AG09319 (cell line): Measurements from ENCODE around the gene OLFML1.

Experiments
- DNase-seq: peaks from one replicate; pipeline ENCODE4 v3.0.0-alpha.2; 2010; ENCODE audit warnings: low read depth; ENCODE audit errors: extremely low read depth
- CTCF ChIP-seq: IDR thresholded peaks from 2 replicates; pipeline ENCODE4 v1.5.1; 2011; ENCODE audit warnings: low read depth, mild to moderate bottlenecking, inconsistent platforms, low read length, moderate library complexity

The OLFML1 gene

GRCh38 chr11:7548659-7549274, 63.5 kb downstream of the OLFML1 start:
- no peak for DNase-seq
- TF ChIP-seq CTCF = no peak

GRCh38 chr11:7549681-7550080, 64.4 kb downstream of the OLFML1 start:
- no peak for DNase-seq
- no peak for TF ChIP-seq CTCF

- TF ChIP-seq CTCF = no peak
- DNase-seq = no peak
These were observed 66.3 kb downstream of the OLFML1 start for GRCh38 chr11:7551571-7551970.

GRCh38 chr11:7552666-7553065, 67.4 kb downstream of the OLFML1 start:
- no peak for TF ChIP-seq CTCF
- no peak for DNase-seq

GRCh38 chr11:7555052-7555699, 69.9 kb downstream of the OLFML1 start:
- DNase-seq = no peak
- no peak for TF ChIP-seq CTCF

- no peak for TF ChIP-seq CTCF
- DNase-seq = no peak
These were observed 72.7 kb downstream of the OLFML1 start for GRCh38 chr11:7558046-7558445.

GRCh38 chr11:7559398-7560283, 74.3 kb downstream of the OLFML1 start:
- TF ChIP-seq CTCF = no peak
- DNase-seq = no peak
